GM23338 (cell line): ENCODE results near the gene SELENOF.

Source experiments
- CREB1 ChIP-seq: fragments of 250-450 bp; sonication (Bioruptor Pico); IDR thresholded peaks from 2 replicates; pipeline ENCODE4 v1.5.0; 2020; ENCODE audit warnings: low read depth, mild to moderate bottlenecking, moderate library complexity
- CTCF ChIP-seq, 2 experiments: fragments of 200-600 bp in 1 of 2; sonication (generic) in 1 of 2; conservative IDR thresholded peaks; 2 replicates each; pipeline versions ENCODE4 v1.5.1 to v1.6.1; 2016 to 2017; ENCODE audit warnings: antibody characterized with exemption in 2 of 2, low read depth in 2 of 2, mild to moderate bottlenecking in 2 of 2, moderate library complexity in 1 of 2
- ETS1 ChIP-seq: IDR thresholded peaks from 2 replicates; pipeline ENCODE4 v1.6.1; 2016; ENCODE audit warnings: antibody characterized with exemption
- EZH2 ChIP-seq: fragments of 200-600 bp; sonication (generic); IDR thresholded peaks from one replicate; pipeline ENCODE4 v1.8.0; 2017; ENCODE audit warnings: antibody characterized with exemption, mild to moderate bottlenecking, low read depth; ENCODE audit not compliant: unreplicated experiment
- EZH2phosphoT487 ChIP-seq: fragments of 200-600 bp; sonication (generic); IDR thresholded peaks from one replicate; pipeline ENCODE4 v1.8.1; 2018; ENCODE audit warnings: antibody characterized with exemption; ENCODE audit not compliant: unreplicated experiment
- JUNB ChIP-seq: IDR thresholded peaks from one replicate; pipeline ENCODE4 v1.6.1; 2016; ENCODE audit warnings: antibody characterized with exemption; ENCODE audit not compliant: unreplicated experiment
- NANOG ChIP-seq: IDR thresholded peaks from 2 replicates; pipeline ENCODE4 v1.6.1; 2016; ENCODE audit warnings: antibody characterized with exemption, borderline replicate concordance
- POLR2AphosphoS5 ChIP-seq: IDR thresholded peaks from 2 replicates; pipeline ENCODE4 v1.6.1; 2016; ENCODE audit warnings: antibody characterized with exemption, low read depth
- REST ChIP-seq: IDR thresholded peaks from one replicate; pipeline ENCODE4 v1.6.1; 2018; ENCODE audit warnings: antibody characterized with exemption; ENCODE audit not compliant: unreplicated experiment

- TF ChIP-seq CTCF (conservative IDR thresholded peaks at IDR 0.05; ENCODE audit: low read depth in 2 of 2): no peak
- TF ChIP-seq EZH2phosphoT487: no peak
- no peak for TF ChIP-seq REST
- TF ChIP-seq EZH2: no peak
- no peak for TF ChIP-seq POLR2AphosphoS5
- TF ChIP-seq ETS1: no peak
- TF ChIP-seq NANOG: no peak
- TF ChIP-seq CREB1 (CRISPR knock-in tag): no peak
- TF ChIP-seq JUNB: no peak
Measured at GRCh38 chr1:86960548-86960947, 46.6 kb upstream of the SELENOF start.
